SKM-1 treated with dmso at 0.1 percent for 144 hours (cell line): ENCODE data around the gene ATP5ME.
A peak's percentile ranks its signal among the peaks of the same experiment; 100 is the strongest.

Experiments used
- DNase-seq: peaks from one replicate; lab custom pipeline; 2025; ENCODE audit not compliant: unreplicated experiment; lab: John Stamatoyannopoulos, UW

ATP5ME gene

DNA sequence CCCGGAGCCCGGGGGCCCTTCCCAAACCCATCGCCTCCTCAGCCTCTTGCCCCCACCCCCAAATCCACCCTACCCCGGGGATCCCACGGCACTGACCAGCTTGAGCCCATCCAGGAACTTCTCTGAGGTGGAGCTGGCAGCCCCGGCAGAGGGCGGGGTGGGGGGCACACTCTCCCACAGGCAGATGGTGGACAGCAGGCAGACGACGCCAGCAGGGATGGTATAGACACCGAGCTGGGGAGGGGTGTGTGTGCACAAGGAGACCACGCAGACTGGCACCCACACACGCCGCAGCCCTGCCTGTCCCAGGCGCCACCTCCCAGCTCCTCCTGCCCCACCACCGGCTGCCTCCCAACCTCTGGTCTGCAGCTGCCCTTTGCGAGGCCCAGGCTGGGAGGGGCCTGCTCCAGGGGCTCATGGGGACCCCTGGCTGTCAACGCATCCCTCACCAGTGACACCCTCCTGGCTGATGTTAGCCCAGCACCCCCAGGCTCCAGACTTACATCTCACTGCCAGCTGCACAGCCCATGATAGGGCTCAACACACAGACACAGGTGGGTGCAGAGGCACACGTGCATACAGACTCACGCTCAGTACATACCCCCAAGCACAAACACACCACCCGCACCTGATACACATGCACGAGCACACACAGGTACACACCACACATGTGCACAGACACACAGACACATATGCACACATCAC, 10.7 kb upstream of the ATP5ME start:
- no peak for DNase-seq

DNA sequence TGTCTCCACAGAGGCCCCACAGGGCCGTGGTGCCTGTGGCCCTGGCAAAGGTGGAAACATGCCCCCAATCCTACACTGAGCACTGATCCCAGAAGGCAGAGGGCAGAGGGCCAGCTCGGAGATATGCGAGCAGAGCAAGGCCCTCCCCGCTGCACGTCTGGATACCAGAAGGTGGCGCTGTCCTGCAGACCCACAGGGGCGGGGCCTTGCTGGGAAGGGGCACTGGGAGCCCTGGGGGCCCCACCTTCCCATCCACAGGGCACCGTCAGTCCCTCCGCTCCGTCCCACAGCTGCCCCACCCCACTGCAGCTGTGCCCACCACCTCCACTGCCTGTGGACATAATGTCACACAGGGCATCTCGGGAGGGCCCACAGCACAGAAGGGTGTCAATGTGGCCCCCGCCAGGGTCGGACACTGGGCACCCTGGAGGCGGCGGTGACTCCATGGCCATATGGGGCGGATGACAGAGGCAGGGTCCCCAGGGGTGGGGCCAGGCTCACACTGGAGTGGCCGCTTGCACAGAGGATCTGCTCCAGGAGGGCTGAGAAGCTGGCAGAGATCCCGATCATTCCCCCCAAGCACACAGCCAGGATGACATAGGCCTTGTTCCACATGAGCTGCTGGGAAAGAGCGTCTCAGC, 10.0 kb upstream of the ATP5ME start:
- DNase-seq = peak; percentile 72

DNA sequence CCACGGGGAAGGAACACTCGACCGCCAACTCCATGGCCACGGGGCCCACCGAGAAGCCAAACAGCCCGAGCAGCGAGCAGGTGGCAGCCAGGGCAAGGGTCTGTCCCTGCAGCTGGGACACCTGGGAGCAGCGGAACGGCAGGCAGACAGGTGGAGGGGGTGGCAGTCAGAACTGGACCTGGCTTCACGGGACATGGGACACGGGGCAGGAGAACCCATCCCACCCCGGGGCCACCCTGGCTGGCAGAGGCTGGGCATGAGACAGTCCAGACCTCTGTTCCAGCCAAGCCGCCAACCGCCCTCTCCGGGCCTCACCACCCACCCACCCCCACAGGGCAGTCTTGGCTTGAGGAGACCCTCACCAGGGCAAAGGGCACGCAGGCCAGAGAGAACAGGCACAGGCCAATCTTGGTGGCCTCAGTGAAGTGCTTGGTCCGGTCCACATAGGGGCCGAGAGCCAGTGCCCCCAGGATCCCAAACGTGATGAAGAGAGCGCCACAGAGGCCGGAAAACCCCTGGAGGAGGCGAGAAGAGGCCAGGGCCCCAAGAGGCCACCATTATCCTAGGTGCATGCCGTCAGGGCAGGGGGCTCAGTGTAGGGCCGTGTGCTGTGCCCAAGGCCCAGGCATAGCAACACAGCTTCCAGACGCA, 9.3 kb upstream of the ATP5ME start:
- DNase-seq = no peak

DNA sequence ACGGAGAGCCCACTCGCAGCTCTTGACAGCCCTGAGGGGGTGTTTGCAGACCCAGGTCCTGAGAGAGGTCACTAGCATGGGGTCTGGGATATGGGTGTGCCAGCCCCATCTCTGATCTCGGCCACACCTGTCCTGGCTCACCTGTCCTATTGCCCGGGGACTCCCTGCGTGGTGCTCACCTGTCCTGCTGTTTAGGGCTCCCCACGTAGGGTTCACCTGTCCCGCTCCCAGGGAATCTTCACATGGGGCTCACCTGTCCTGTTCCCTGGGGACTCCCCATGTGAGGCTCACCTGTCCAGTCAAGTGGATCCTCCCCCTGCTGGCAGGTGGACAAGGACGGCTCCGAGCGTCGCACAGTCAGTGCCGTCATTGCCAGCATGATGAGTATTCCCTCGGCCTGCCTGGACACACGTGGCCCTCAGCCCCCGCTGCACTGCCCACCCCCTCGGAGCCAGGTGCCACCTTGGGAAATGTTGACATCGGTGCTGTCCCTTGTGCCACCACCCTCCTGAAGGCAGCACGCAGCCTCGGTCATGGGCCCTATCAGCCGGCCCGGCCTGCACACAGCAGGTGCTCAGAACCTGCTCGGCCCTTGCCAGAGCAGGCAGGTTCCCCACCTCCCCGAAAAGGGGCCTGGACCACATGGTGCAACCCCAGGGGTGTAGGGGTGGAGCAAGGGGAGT, 8.6 kb upstream of the ATP5ME start:
- DNase-seq = no peak

DNA sequence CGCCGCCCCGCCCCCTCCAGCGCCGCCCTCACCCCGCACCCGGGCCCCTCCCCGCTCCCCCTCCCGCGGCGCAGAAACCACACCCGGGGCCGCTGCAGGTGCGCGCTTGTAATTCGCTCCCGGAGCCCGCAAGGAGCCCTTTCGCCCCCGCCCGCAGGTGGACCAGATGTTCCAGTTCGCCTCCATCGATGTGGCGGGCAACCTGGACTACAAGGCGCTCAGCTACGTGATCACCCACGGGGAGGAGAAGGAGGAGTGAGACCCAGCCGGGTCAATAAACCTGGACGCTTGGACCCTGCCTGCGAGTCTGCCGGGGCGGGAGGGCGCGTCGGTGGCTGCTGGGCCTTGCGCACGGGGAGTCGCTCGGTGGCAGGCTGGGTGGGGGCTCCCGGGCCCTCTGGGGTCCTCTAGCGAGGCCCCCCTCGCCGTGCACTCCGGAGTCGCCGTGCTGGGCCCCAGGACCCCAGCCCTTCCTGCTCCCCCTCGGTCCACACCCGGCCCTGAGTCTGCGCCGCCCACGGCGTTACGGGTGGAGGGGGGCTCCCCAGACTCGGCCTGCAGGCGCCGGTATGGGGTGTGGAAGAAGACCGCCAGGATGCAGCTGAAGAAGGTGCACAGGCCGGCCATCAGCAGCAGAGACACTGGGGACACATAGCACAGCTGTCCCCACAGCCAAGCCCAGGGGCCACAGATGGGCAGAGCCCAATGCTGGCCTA, 7.8 kb upstream of the ATP5ME start:
- DNase-seq = no peak

DNA sequence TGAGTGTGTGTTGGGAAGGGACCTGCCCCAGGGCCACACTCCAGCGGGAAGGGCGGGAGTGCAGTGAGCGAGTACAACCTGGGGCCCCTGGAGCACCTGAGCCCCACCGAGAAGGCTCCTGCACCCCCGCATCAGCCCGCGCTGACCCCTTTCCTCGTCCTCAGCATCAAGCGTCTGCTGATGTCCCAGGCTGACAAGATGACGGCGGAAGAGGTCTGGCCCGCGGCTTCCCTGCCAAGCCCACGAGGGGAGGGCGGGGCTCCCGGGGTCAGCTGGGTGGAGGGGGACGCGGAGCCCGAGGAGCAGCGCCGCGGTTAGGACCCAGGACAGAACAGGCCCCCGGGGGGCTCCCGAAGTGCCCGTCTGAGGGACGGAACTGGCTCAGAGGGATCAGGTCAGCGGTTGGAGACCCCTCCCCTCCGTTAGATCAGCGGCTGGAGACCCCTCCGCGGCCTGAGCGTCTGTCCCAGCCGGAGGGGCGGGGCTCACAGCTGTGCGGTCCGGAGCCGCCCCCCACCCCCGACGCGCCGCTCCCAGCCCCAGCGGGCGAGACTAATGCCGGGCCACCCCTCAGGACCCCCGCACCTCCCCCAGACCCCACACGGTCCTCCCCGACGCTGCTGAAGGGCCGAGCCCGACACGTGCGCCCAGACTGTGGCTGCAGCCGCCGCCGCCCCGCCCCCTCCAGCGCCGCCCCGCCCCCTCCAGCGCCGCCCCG, 7.0 kb upstream of the ATP5ME start:
- no peak for DNase-seq

DNA sequence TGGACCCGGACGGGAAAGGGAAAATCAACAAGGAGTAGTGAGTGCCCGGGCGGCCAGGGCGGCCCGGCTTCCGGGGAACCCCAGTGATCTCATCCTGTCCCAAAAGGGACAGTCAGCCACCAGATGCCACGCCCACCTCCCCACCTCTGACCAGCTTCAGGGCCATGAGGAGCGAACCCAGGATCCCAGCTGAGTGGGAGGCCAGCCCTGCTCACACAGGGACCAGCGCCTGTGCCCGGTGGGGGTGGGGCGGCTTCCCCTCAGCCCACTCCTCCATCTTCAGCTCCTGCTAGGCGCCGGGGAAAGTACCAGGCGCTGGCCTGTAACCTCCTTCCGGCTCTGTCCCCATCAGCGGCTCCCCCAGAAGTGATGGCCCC, 6.5 kb upstream of the ATP5ME start:
- no peak for DNase-seq

DNA sequence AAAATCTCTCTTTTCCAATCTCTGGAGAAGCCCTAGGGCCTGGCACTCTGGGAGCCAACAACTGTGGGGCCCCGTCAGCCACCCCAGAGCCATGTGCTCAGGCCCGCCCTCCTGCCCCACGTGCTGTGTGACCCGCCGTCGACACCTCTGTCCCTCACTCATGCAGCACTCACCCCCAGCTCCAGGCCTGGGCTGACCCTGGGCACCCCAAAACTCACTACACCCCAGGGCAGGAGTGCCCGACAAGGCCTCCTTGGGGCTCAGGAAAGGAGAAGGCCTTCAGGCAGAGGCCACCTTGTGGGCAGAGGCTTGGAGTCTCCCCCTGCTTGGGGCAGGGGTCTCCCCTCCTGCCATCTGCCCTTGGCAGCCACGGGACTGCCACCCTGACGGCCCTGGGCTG, 6.0 kb upstream of the ATP5ME start:
- no peak for DNase-seq

DNA sequence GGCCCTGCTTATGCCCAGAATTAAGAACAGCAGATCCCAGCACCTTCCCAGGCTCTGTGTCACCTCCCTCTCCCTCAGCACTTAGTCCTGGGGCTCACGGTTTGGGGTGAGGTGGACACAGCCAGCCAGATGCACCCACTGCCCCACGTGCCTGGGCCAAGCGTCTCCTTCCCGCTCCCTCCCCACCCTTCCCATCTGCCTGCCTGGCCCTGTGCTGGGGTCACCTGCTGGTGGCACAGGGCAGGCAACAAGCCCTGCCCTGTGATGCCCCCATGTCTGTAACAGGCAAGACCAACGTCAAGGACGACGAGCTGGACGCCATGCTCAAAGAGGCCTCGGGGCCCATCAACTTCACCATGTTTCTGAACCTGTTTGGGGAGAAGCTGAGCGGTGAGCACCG, 5.6 kb upstream of the ATP5ME start:
- DNase-seq = no peak

DNA sequence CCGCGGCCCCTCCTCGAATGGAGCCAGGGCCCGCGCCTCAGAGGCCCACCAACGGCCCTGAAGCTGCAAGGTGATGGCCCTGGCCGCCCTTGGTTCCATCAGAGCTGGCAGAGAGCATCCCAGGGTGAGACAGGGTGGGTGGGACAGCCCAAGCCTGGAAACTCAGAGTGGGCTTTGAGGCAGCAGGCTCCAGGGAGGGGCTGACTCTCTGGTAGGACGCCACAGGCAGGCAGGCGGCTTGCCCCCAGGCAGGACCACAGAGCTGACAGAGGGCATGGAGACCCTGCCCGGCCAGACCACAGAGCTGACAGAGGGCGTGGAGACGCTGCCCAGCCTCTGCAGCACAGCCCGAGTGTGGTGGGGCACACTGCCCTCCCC, 5.0 kb upstream of the ATP5ME start:
- DNase-seq = no peak

DNA sequence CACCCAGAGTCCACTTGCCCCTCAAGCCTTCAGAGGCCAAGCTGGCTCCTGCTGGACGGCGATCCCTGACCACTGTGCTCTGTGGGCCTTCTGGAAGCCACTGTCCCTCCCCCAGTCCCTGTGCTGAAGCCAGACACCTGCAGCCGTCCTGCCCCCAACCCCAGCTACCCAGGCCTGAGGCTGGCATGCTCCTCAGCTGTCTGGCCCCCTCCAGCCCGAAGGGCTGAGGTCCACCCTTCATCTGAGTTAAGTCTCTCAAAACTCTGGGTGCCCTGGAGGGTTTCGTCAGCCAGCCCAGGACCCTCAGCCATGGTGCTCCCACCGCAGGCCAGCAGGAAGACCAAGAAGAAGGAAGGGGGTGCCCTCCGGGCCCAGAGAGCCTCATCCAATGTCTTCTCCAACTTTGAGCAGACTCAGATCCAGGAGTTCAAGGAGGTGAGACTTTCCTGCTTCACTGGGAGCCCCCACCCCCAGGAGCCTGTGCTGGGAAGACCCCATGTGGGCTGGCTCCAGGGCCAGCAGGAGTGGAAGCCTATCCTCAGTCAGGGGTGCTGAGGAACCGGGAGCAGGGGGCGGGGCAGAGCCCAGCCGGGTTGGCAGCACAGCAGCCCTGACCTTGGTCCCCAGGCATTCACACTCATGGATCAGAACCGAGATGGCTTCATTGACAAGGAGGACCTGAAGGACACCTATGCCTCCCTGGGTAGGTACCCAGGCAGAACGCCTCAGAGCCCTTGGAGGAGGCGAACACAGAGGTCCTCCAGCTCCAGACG, 4.4 kb upstream of the ATP5ME start:
- DNase-seq = no peak

DNA sequence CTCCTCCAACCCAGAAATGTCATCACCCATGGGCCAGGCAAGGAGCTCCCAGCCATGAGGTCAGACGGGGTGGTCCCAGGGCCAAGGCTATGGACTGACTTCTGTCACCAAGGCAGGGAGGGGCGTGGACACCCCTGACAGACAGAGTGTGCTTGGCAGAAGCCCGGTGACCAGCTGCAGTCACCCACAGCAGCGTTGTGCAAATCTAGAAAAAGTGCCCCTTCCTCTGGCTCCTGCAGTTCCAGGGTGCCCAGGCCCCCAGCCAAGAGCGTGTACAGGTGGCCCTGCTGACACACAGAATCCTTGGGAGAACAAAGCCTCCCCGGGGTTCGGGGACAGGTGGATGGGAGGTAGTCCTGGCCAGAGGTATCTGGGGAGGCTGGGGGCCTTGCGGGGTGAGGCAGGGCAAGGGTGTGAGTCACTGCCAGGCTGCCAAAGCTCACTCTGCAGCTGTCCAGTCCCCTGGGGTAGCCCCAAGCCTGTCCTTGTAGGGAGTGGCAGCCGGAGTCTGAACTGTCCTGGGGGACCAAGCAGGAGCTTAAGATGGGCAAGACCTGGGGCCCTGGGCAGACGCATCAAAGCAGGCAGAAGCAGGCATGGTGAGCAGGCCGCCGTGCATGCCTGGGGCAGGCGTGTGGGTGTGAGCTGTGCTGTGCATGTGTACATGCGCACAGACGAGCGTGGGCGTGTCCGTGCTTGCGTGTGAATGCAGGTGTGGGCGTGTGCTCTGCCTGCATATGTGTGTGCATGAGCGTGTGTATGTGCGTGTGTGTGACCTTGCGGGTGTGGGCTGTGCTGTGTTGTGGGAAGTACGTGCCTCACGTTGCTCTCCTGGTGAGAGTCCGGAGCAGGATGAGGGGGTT, 3.6 kb upstream of the ATP5ME start:
- DNase-seq = no peak

DNA sequence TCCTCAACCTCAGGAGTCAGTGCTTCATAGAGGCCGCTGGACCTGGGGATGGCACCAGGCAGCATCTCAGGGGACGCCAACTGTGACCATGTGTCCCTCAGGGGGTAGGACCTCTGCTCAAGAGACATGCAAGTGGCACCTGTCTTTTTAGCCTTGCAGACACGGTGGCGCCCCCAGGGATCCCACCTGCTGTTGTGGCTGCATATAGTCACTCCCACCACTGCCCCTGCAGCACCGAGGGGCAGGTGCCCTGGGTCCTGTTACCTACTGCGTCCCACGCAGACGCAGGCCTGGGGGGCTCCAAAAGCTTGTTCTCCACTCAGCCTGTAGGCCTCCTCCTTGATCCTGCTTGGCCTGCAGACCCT, 2.8 kb upstream of the ATP5ME start:
- DNase-seq = no peak

DNA sequence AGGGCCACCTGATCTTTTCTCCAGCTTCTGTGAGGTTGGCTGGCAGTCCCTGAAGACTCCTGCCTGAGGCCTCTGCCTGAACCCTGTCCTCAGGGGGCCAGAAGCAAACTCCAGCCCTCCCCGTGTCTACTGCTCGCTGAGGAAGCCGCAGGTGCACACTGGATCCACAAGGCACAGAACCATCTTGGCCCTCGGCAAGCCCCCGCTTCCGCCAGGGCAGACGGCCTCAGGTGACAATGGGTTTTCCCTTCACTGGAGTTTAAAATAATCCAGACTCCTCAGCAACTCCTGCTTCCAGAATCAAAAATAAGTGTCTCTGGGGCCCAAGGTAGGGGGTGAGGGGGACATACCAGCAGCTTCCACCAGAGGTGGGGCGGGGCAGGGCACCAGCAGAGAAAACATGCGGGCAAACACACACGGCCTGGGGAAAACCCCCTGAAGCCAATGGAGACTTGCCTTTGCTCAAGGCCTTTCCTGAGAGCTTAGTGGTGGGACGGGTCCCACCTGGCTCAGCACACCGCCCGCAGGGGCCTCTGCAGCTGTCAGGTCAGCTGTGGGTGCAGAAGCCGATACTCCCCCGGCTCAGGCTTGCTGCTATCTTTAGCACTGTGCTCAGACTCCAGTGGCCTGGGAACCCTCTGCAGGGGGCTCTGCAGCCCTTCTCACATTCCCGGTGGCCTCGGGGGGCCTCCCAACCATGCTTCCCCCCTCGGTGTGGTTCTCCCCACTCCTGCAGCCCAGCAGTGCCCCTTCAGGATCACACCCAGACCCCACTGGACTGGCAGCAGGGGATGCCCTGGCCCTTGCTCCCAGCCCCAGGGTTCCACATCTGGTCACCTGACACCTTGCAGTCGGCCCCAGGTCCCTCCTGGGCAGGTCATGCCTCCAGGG, 2.1 kb upstream of the ATP5ME start:
- no peak for DNase-seq

DNA sequence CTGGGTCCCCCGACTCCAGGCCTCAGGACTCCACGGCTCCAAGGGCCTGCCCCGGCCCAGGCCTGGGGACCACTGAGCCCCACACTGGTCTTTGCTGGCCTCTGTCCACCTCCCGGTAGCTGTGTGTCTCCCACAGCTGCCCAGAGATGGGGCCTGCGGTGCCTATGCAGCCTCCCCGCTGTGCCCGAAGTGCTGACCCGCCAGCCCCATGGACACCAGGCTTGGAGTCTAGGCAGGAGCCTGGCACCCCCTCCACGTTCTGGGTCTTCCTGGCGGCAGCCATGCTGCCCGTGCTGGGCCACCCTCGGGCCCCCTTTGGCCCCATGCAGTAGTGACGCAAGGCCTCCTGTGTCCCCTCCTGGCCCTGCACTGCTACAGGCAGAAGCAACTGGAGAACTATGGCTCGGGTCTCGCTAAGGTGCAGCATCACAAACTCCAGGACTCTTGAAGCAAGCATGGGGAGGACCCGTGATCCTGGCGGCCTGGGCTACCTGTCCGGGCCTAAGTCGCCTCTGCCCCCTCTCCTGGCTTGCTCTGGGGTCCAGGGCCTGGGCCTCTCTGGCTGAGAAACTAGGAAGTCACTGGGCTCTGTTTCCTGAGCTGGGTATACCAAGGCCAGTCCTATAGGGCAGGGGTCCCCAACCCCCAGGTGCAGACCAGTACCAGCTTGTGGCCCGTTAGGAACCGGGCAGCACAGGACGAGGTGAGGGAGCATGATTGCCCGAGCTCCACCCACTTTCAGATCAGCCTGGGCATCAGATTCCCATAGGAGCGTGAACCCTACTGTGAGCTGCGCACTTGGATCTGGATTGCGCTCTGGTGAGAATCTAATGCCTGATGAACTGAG, 1.2 kb upstream of the ATP5ME start:
- DNase-seq = no peak

DNA sequence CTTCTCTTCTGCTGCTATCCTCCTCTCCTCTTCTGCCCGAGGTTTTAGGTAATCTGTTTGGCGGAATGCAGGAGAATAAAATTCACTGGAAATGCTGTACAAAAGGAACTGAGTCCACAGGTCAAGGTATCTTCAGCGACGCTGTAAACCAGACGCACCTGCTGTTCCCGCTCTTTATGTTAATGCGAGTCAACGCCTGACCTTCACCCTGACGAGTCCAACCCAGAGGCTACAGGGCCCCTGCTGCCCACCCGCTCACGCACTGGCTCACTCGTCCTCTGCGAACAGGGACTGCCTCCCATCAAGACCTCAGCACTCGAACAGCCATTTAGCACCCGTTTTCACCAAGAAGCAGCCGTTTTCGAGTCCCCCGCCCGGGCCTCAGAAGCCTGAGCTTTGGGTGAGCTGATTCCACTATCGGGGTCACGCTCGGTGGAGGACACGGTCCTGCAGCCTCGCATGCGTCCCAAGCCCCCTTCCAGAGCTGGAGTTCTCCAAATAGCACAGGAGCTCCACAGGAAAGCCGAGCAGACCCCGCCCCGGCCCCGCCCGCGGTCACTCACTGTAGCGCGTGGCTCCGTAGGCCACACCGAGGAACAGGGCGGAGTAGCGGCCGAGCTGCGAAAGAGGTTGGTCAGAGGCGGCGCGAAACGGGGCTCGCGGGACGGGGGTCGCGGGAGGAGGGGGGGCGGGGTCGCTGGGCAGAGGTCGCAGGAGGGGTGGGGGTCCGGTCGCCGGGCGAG, 556 bp downstream of the ATP5ME start:
- DNase-seq = peak; percentile 21

DNA sequence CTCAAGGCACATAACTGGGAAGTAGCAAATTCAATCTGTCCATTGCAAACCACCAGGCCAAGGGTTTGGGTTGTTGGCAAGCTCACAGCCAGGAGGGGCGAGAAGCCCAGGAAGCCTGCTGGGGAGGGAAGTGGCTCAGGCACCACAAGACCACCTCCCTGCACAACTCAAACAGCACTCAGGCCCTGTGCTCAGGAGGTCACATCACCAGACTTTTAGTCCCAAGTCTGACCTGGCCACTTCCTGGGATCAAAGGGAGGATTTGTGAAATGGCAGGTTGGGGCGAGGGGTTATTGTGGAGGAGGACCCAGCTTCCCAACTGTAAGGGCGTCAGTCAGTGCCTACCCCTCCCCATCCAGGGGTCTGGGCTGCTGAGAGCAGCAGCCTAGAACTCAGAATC, 2.3 kb downstream of the ATP5ME start:
- DNase-seq = no peak
